Colonic mucosa (tissue), 4 donors: ENCODE measurements around the gene SLC30A3. TPM values are rescaled to one million over a fixed set of nuclear protein-coding genes. Genes with fewer than 3 reads are reported as not detected.
"Not testable (repeated sequence)": the region's sequence is repeated elsewhere in the genome, so short reads cannot be mapped to it uniquely, and the experiment has no call there.

Experiments
- DNase-seq: peaks from one replicate; pipeline ENCODE4 v3.0.0-alpha.2; 2020
- H3K27ac ChIP-seq: fragments of 200-600 bp; one replicate; pipeline ENCODE4 v1.8.0; 2021
- H3K27me3 ChIP-seq: fragments of 200-600 bp; one replicate; pipeline ENCODE4 v1.8.0; 2021
- H3K36me3 ChIP-seq: fragments of 200-600 bp; one replicate; pipeline ENCODE4 v1.8.0; 2021
- H3K4me1 ChIP-seq: fragments of 200-600 bp; one replicate; pipeline ENCODE4 v1.8.0; 2021; ENCODE audit warnings: mild to moderate bottlenecking
- H3K4me3 ChIP-seq: fragments of 200-600 bp; one replicate; pipeline ENCODE4 v1.8.0; 2021
- H3K9ac ChIP-seq, 2 donors: one replicate each; pipeline ENCODE4 v1.7.0; 2013; ENCODE audit warnings: control low read depth in 2 of 2, low read depth in 2 of 2, low read length in 2 of 2
- H3K9me3 ChIP-seq: fragments of 200-600 bp; one replicate; pipeline ENCODE4 v1.8.0; 2021
- CTCF ChIP-seq: fragments of 200-600 bp; IDR thresholded peaks from one replicate; pipeline ENCODE4 v1.8.0; 2022; ENCODE audit warnings: antibody characterized with exemption, mild to moderate bottlenecking
- intact Hi-C: fragments of 100-400 bp; cut with DNase I; formaldehyde crosslinking; loops from one replicate; pipeline ENCODE4 v1.14.1; 2022
- total RNA-seq, 2 donors: library from RNA; stranded (reverse); fragmentation: NEBNext Ultra II Directional in 1 of 2; extraction: Animal tissue kit (Norgen Biotek cat#: 25700) in 1 of 2; gene quantifications; one replicate each; pipeline ENCODE4 v1.2.1, GENCODE V29; 2021
- donor health status: healthy.
- donor health status: DM: no; HTN: no; CAD: no.
- donor health status: DM: no; HTN: no; CAD: no.

The SLC30A3 gene
- total RNA-seq, 2 donors from 2014 or later: not detected

- Histone ChIP-seq H3K4me1 (no peaks in the 10 kb centered on the region), H3K27me3 (no peaks in the 10 kb centered on the region), H3K9ac (no peak within 1 kb of the TSS), H3K36me3 (no peaks in the 10 kb centered on the region), H3K9me3 (no peaks in the 10 kb centered on the region), H3K4me3 (no peak within 1 kb of the TSS), H3K27ac (no peak within 1 kb of the TSS)
- DNase-seq: no peak
- no peak for TF ChIP-seq CTCF
- intact Hi-C loops: no loop called here
Observed at GRCh38 chr2:27275211-27276150, 12.6 kb upstream of the SLC30A3 start, which contains the start of gene DNAJC5G. Gene DNAJC5G (plus strand): TSS chr2:27275433. CDS start chr2:27276729, 1,296 bp downstream.

GRCh38 chr2:27272537-27273522, 10.0 kb upstream of the SLC30A3 start:
- H3K4me1 ChIP-seq, H3K27ac ChIP-seq, H3K9ac ChIP-seq, H3K9me3 ChIP-seq, H3K27me3 ChIP-seq, intact Hi-C loops, DNase-seq, H3K4me3 ChIP-seq, H3K36me3 ChIP-seq: not testable (repeated sequence)

- no peak overlapping the region for H3K27ac ChIP-seq
- no peak overlapping the region for H3K4me3 ChIP-seq
- H3K9me3 ChIP-seq: no peaks in the 10 kb centered on the region
- H3K9ac ChIP-seq: no peak overlapping the region
- no peaks in the 10 kb centered on the region for H3K36me3 ChIP-seq
- no peaks in the 10 kb centered on the region for H3K4me1 ChIP-seq
- no peak for DNase-seq
- H3K27me3 ChIP-seq: no peaks in the 10 kb centered on the region
- intact Hi-C loops: no loop called here
- no peak for TF ChIP-seq CTCF
Observed at GRCh38 chr2:27271631-27272340, 8.9 kb upstream of the SLC30A3 start.

- no peak overlapping the region for H3K4me3 ChIP-seq
- DNase-seq: no peak
- TF ChIP-seq CTCF: no peak
- H3K9ac ChIP-seq: no peak overlapping the region
- H3K36me3 ChIP-seq: no peaks in the 10 kb centered on the region
- peaks cover 7% of the 10 kb centered on the region for H3K27me3 ChIP-seq
- no peaks in the 10 kb centered on the region for H3K4me1 ChIP-seq
- intact Hi-C loops: no loop called here
- no peaks in the 10 kb centered on the region for H3K9me3 ChIP-seq
- H3K27ac ChIP-seq: no peak overlapping the region
Observed at GRCh38 chr2:27270670-27271069, 7.8 kb upstream of the SLC30A3 start.

- Histone ChIP-seq H3K4me3 (no peak overlapping the region), H3K9ac (no peak overlapping the region), H3K27me3 (peaks cover 10% of the 10 kb centered on the region), H3K4me1 (no peaks in the 10 kb centered on the region), H3K9me3 (no peaks in the 10 kb centered on the region), H3K36me3 (no peaks in the 10 kb centered on the region), H3K27ac (no peak overlapping the region)
- intact Hi-C loops: no loop called here
- no peak for TF ChIP-seq CTCF
- DNase-seq: no peak
Observed at GRCh38 chr2:27270131-27270530, 7.3 kb upstream of the SLC30A3 start.

GRCh38 chr2:27268296-27268695, 5.4 kb upstream of the SLC30A3 start:
- H3K9ac ChIP-seq, intact Hi-C loops, H3K4me1 ChIP-seq, H3K9me3 ChIP-seq, H3K36me3 ChIP-seq, H3K4me3 ChIP-seq, H3K27ac ChIP-seq, DNase-seq: not testable (repeated sequence)
- peaks cover 26% of the 10 kb centered on the region for H3K27me3 ChIP-seq
